Measurements from ENCODE around the gene CASZ1.

CASZ1 gene

GRCh38 chr1:10821388-10821787, 24.9 kb upstream of the CASZ1 start:
- no peak for DNase-seq (ENCODE audit: low read depth in 2 of 2)

DNA sequence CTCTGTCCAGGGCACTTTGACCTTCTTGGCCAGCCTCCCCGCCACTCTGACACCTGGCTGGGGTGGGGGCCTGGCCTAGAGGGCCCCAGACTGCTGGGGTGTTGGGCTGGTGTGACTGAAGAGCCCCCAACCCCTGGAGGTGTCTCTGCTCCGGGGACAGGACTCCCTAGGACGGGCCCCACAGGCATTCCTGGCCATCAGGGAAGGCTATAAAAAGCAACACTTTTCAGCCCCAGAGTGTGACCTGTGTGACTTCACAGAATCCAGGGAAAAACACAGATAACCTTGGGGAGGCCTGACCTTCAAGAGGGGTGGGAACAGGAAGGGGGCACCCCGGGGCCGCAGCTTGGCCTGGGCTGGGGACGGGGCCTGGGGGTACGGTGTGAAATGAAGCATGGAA, 24.0 kb upstream of the CASZ1 start:
- no peak for DNase-seq (ENCODE audit: low read depth in 2 of 2)

GRCh38 chr1:10819198-10819901, 22.9 kb upstream of the CASZ1 start:
- DNase-seq (ENCODE audit: low read depth in 2 of 2), result no peak

- DNase-seq (ENCODE audit: low read depth in 2 of 2), result no peak
Measured at GRCh38 chr1:10818262-10819197, 22.1 kb upstream of the CASZ1 start.

DNA sequence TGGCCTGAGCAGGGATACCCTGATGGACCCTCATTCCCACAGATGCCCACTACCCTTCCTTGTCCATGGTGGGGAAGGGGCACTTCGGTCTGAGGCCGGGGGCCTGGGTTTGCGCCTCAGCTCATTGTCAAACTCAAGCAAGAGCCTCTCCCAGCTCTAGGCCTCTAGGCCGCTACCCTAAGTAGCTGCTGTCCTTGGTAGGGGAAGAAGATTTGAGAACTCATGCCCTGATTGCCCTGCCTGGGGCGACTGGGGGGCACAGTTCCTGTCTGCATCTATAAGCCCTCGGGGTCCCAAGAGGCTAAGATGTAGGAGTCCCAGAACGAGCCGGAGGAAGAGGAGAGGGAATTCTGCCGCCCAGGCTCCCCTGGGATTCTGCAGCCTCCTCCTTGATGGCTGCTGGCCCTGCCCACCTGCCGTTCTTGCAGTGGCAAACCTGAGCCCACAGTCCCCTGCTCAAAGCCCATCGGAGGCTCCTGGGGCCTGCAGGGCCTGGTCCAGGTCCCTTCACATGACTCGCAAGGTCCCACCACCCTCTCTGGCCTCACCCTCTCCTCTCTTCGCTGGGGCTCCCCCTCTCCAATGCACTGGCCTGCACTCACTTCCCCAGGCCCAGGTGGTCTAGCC, 20.4 kb upstream of the CASZ1 start:
- no peak for DNase-seq (ENCODE audit: low read depth in 2 of 2)

DNA sequence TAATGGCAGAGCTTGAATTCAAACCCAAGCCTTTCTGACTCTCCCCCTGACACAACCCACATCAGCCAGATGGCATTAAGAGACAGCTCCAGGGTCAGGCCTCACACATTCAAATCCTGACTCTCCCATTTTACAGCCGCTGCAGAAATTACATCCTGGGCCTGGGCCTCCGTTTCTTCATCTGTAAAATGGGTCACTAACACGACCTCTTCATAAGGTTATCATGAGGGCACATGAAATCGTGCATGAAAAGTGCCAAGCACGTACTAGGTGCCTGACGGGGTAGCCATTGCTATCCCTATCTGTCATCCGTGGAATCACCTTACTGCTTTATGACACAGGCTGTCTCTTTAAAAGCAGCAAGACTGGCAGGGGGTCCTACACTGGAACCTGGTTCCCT, 19.8 kb upstream of the CASZ1 start:
- no peak for DNase-seq (ENCODE audit: low read depth in 2 of 2)

GRCh38 chr1:10815858-10816195, 19.4 kb upstream of the CASZ1 start:
- no peak for DNase-seq (ENCODE audit: low read depth in 2 of 2)

- no peak for DNase-seq (ENCODE audit: low read depth in 2 of 2)
Measured at GRCh38 chr1:10814976-10815857, 18.8 kb upstream of the CASZ1 start.

DNA sequence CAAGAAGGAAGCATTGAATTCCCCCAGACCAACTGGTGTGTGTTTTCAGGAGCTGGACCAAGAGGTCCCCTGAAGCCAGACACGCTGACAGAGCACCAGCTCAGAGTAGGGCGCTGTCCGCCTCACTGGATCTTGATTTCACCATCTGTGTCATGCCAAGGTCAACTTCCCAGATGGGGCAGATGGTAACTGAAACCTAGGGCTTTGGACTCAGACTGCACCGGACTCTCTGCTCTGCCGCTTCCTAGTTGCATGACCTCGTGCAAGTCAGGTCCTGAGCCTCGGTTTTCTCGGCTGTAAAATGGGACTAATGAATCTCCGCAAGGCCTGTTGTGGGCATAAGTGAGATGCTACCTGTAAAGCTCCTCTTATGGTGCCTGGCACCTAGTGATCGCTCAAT, 17.9 kb upstream of the CASZ1 start:
- DNase-seq (ENCODE audit: low read depth in 2 of 2), result no peak

DNA sequence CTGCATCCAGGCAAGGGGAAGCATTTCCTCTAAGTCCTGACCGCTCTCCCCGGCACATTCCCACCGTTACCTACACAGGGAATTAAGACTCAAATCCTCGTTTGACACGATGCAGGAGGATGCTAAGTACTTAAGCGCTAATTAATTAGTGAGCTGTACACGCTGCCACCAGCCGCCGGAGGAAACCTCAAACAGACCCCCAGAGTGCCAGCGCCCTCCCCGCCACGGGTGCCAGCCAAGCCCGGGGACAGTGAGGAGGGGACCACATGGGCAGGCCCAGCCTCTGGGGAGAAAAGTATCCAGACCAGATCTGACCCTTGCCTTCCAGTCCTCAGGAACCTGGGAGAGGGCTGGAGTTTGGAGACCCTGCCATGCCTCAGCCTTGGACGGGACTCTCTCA, 17.4 kb upstream of the CASZ1 start:
- DNase-seq (ENCODE audit: low read depth in 2 of 2), result no peak

- no peak for DNase-seq (ENCODE audit: low read depth in 2 of 2)
Measured at GRCh38 chr1:10812387-10812915, 16.0 kb upstream of the CASZ1 start.

DNA sequence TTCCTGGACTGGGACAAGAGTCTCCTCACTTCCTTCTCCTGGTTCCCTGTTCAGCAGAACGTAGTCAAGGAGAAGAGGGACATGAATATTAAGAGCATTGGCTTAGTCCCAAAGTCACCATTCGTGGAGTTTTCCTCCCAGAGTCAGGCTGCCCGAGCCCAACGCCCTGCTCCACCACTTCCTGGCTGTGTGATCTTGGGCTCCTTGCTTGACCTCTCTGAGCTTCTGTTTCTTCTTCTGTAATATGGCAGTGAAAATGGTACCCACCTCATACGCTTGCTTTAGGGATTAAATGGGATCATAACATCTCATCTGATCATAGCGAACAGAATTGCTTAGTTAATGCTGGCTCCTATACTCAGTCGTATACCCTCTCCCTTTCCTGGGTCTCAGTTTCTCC, 12.0 kb upstream of the CASZ1 start:
- DNase-seq (ENCODE audit: low read depth in 2 of 2), result no peak

DNA sequence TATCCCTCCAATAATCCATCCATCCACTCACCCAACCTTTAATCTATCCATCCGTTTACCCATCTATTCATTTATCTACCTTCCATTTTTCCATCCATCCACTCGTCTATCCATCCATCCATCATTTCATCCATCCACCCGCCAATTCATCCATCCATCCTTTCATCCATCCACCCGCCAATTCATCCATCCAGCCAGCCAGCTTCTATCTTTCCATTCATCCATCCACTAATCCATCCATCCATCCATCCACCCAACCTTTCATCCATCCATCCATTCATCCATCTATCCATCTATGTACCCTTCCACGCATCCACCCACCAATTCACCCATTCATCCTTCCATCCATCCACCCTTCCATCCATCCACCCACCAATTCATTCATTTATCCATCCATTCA, 10.5 kb upstream of the CASZ1 start:
- DNase-seq (ENCODE audit: low read depth in 2 of 2), result no peak

- no peak for DNase-seq (ENCODE audit: low read depth in 2 of 2)
Measured at GRCh38 chr1:10803971-10804820, 7.8 kb upstream of the CASZ1 start.

GRCh38 chr1:10802944-10803715, 6.7 kb upstream of the CASZ1 start:
- DNase-seq (ENCODE audit: low read depth in 2 of 2), result no peak

DNA sequence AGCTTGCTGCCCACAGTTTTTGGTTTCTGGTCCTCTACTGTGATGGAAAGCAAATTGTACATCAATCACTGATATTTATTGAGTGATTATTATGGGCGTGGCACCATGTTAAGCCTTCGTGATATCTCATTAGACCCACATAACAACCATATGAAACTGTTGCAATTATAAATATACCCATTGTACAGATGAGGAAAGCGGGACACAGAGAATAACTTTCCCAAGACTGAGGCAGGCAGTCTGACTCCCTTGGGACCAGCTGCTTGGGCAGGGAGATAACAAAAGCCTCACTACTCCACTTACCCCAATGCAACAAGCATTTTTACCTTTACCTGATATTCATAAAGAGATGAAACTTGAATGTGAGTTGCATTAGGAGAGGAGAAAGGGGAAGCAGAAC, 4.3 kb upstream of the CASZ1 start:
- DNase-seq (ENCODE audit: low read depth in 2 of 2), result no peak

DNA sequence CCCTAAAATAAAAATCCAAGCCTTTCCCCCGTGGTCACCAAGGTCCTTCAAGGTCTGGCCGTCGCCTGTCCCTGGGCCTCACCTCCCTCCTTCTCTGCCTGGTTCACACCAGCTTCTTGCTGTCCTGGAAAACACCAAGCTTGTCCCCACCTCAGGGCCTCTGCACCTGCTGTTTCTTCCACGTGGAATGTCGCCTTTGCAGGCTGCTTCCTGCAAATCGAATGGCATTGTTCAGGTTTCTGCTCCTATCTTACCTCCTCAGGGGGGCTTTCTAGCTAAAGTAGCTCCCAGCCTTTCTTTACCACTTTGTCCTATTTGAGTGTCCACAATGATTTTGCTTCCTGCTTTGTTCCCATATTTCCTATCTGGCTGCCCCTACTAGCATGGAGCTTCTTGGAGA, 3.3 kb upstream of the CASZ1 start:
- no peak for DNase-seq (ENCODE audit: low read depth in 2 of 2)

- no peak for DNase-seq (ENCODE audit: low read depth in 2 of 2)
Measured at GRCh38 chr1:10795276-10796021, 997 bp downstream of the CASZ1 start.

DNA sequence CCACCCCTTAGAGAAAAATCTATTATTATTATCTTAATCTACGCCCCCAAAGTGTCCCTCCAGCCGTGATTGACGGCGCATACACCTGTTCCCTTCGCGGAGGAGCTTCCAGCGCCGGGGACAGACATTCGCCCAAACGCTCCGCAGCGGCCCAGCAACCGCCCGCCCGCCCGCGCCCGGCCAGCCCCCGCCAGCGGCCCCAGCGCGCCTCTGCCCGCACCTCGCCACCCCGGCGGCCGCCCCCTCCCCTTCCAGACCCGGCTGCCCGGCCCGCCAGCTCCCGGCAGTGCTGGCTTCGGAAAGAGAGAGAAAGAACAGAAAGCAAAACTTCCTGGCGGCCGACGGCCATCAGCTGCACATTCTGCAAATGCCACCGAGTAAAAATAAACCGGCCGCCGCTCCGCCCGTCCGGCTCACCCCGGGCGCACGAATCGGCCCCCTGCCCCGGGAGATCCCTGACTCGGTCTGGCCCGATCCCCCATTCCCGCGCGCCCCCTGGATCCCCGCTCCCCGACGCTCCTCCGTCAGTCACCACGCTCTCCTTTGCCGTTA, 1.6 kb downstream of the CASZ1 start:
- no peak for DNase-seq (ENCODE audit: low read depth in 2 of 2)

Measured in fibroblast of skin of left quadriceps (primary cell).